ENCODE data around the gene LRRFIP1.

LRRFIP1 gene

DNA sequence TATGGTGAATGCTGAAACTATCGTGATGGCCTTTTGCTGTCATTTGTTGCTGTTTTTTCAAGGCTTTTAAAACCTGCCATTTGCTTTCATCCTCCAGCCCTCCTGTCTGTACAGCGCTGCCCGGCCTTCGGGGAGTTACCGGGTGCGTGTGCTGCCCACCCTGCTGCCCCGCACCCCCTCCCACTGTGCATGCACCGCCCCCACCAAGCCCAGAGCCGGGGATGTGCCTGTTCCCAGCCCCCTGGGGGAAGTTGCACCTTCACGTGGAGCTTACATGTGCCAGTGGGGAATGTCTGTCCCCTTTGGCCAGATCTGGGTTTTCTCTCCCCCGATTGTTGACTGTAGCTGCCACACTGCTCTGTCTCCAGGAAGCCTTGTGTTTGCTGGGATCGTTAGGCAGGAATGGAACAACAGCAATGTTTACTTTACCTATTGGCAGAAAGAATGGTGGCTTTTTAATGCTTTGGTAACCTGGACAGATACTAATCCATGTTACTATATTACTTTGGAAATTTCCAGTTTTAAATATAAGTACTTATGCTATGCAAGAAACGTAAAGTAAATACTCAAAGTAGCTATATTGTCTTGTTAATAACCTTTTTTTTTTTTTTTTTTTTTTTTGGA is 106.4 kb downstream of the LRRFIP1 start:
- Histone ChIP-seq H2AFZ (ENCODE audit: low read length) (no peak overlapping the region), H3K9ac (ENCODE audit: low read length) (no peak overlapping the region), H3K4me3 (ENCODE audit: low read length) (no peak overlapping the region), H3K9me3 (replicated peaks; ENCODE audit: insufficient read depth, low read length) (no peaks in the 10 kb centered on the region), H4K20me1 (ENCODE audit: insufficient read depth, low read length) (peaks cover 14% of the 10 kb centered on the region; the same call in 1 of the 2 replicates), H3K27me3 (replicated peaks; ENCODE audit: insufficient read depth, low read length) (no peaks in the 10 kb centered on the region), H3K4me2 (ENCODE audit: low read depth, low read length) (no peak overlapping the region), H3K9me2 (replicated peaks; ENCODE audit: insufficient read depth, low read length) (no peaks in the 10 kb centered on the region), H3F3A (ENCODE audit: insufficient read depth, low read length) (no peaks in the 10 kb centered on the region), H3K4me1 (ENCODE audit: low read length) (no peaks in the 10 kb centered on the region), H3K27ac (ENCODE audit: low read length) (no peak overlapping the region), H3K79me2 (ENCODE audit: low read length) (peaks cover 99% of the 10 kb centered on the region), H3K36me3 (replicated peaks; ENCODE audit: insufficient read depth, low read length) (0 out of 2 replicates have a peak, but pooled peaks cover 3% of the 10 kb centered on the region)
- DNase-seq: no peak
- TF ChIP-seq EZH2phosphoT487 (IDR thresholded peaks at IDR 0.05; ENCODE audit: low read length) (no peak), EZH2 (optimal IDR thresholded peaks at IDR 0.05; ENCODE audit: low read depth, low read length) (no peak)
- TF ChIP-seq, protein P1, sequence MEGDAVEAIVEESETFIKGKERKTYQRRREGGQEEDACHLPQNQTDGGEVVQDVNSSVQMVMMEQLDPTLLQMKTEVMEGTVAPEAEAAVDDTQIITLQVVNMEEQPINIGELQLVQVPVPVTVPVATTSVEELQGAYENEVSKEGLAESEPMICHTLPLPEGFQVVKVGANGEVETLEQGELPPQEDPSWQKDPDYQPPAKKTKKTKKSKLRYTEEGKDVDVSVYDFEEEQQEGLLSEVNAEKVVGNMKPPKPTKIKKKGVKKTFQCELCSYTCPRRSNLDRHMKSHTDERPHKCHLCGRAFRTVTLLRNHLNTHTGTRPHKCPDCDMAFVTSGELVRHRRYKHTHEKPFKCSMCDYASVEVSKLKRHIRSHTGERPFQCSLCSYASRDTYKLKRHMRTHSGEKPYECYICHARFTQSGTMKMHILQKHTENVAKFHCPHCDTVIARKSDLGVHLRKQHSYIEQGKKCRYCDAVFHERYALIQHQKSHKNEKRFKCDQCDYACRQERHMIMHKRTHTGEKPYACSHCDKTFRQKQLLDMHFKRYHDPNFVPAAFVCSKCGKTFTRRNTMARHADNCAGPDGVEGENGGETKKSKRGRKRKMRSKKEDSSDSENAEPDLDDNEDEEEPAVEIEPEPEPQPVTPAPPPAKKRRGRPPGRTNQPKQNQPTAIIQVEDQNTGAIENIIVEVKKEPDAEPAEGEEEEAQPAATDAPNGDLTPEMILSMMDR (IDR thresholded peaks at IDR 0.05; ENCODE audit: low read length): no peak

DNA sequence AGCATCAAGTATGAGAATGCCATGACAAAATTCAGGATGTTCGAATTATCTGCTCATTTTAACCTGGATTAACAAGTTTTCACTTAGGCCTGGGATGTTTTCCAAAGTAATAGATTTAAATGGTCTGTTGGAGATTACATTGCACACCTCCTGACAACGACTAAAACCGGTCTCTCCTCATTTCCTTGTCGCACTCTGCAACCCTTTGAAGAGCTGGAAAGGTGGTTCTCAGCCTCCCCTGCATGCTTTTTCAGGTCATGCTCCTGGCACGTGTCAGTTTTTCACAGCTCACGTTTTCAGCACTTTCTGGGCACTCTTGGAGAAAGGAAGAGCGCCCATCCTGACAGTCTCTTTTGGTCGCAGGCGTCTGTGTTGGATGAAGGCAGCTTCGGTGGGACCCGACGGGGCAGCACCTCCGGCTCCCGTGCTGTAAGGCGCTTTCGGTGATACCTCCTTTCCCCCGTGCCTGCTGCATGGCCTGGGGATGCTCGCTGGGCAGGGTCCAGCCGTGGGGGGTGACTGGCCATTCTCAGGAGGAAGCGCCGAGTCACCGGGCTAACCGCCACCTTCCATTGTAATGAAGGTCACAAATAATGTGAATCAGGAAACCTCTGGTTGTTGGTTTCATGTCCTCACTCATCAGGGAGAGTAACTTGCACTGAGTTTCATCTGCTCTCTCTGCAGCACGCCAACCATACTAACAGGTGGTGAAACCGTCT is 107.7 kb downstream of the LRRFIP1 start:
- H3F3A ChIP-seq (ENCODE audit: insufficient read depth, low read length): no peaks in the 10 kb centered on the region
- H3K36me3 ChIP-seq (replicated peaks; ENCODE audit: insufficient read depth, low read length): 0 out of 2 replicates have a peak, but pooled peaks cover 3% of the 10 kb centered on the region
- TF ChIP-seq EZH2 (optimal IDR thresholded peaks at IDR 0.05; ENCODE audit: low read depth, low read length) (no peak), EZH2phosphoT487 (IDR thresholded peaks at IDR 0.05; ENCODE audit: low read length) (no peak)
- H2AFZ ChIP-seq (ENCODE audit: low read length): no peak overlapping the region
- H3K79me2 ChIP-seq (ENCODE audit: low read length): peaks cover 99% of the 10 kb centered on the region
- H3K27me3 ChIP-seq (replicated peaks; ENCODE audit: insufficient read depth, low read length): no peaks in the 10 kb centered on the region
- no peak overlapping the region for H3K9ac ChIP-seq (ENCODE audit: low read length)
- no peaks in the 10 kb centered on the region for H3K9me2 ChIP-seq (replicated peaks; ENCODE audit: insufficient read depth, low read length)
- no peak overlapping the region for H3K4me2 ChIP-seq (ENCODE audit: low read depth, low read length)
- no peak overlapping the region for H3K27ac ChIP-seq (ENCODE audit: low read length)
- H3K4me1 ChIP-seq (ENCODE audit: low read length): no peaks in the 10 kb centered on the region
- H3K9me3 ChIP-seq (replicated peaks; ENCODE audit: insufficient read depth, low read length): no peaks in the 10 kb centered on the region
- H3K4me3 ChIP-seq (ENCODE audit: low read length): no peak overlapping the region
- DNase-seq: no peak
- H4K20me1 ChIP-seq (ENCODE audit: insufficient read depth, low read length): peaks cover 13% of the 10 kb centered on the region; the same call in 1 of the 2 replicates

DNA sequence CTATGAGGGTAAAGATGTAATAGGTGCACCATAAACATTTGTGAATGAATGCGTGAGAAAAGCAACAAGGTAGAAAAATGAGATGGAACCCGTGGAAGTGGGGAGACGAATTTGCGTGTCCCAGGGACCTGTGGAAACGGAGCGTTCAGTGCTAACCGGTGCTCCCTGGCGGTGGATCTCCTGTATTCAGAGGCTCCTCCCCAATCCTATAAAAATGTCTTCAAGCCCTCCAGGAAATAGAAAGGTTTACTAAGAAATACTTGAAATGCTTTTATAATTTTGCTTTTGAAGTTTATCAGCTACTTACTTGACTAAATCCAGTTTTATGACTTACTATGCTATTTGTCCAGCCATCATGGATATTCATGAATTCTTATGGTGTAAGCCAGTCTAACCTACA is 108.4 kb downstream of the LRRFIP1 start:
- no peak overlapping the region for H3K4me2 ChIP-seq (ENCODE audit: low read depth, low read length)
- H3F3A ChIP-seq (ENCODE audit: insufficient read depth, low read length): no peaks in the 10 kb centered on the region

More for the DNA sequence above, 108.4 kb downstream of the LRRFIP1 start:
- Histone ChIP-seq H3K27me3 (replicated peaks; ENCODE audit: insufficient read depth, low read length) (no peaks in the 10 kb centered on the region), H3K9ac (ENCODE audit: low read length) (no peak overlapping the region), H3K4me1 (ENCODE audit: low read length) (no peaks in the 10 kb centered on the region), H3K27ac (ENCODE audit: low read length) (no peak overlapping the region), H3K9me2 (replicated peaks; ENCODE audit: insufficient read depth, low read length) (no peaks in the 10 kb centered on the region), H3K36me3 (replicated peaks; ENCODE audit: insufficient read depth, low read length) (0 out of 2 replicates have a peak, but pooled peaks cover 3% of the 10 kb centered on the region), H4K20me1 (ENCODE audit: insufficient read depth, low read length) (peaks cover 10% of the 10 kb centered on the region; the same call in 1 of the 2 replicates), H3K4me3 (ENCODE audit: low read length) (no peak overlapping the region), H2AFZ (ENCODE audit: low read length) (no peak overlapping the region), H3K79me2 (ENCODE audit: low read length) (peaks cover 99% of the 10 kb centered on the region), H3K9me3 (replicated peaks; ENCODE audit: insufficient read depth, low read length) (no peaks in the 10 kb centered on the region)
- TF ChIP-seq EZH2 (optimal IDR thresholded peaks at IDR 0.05; ENCODE audit: low read depth, low read length): no peak
- TF ChIP-seq, protein P1 (IDR thresholded peaks at IDR 0.05; ENCODE audit: low read length): no peak
- DNase-seq: no peak

All from MM.1S (cell line).